Stimulated activated CD8-positive, alpha-beta memory T cell treated with anti-CD3 and anti-CD28 coated beads, Interleukin-2, amount 100 ng/mL, for 48 hours (primary cell): ENCODE results near the gene PPP4R1.

Experiments
- DNase-seq, 2 donors: peaks; one replicate each; pipeline ENCODE4 v3.0.0-alpha.2; 2020; ENCODE audit warnings: low read depth in 2 of 2

Gene PPP4R1

DNA sequence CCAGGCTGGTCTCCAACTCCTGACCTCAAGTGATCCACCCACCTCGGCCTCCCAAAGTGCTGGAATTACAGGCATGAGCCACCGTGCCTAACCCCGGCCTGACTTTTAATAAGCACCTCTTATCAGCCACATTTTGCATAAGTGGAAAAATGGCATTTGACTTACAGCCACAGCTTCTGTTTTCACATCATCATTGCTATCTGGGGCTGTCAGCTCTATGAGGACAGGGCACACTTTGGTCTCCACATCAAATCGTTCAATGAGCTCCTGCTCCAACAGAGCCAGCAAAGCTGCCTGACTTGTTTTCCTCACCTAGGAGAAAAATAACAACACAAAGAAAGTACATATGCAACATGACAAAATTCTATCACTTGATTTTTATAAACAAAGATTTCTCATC is 26.4 kb downstream of the PPP4R1 start:
- no peak for DNase-seq

DNA sequence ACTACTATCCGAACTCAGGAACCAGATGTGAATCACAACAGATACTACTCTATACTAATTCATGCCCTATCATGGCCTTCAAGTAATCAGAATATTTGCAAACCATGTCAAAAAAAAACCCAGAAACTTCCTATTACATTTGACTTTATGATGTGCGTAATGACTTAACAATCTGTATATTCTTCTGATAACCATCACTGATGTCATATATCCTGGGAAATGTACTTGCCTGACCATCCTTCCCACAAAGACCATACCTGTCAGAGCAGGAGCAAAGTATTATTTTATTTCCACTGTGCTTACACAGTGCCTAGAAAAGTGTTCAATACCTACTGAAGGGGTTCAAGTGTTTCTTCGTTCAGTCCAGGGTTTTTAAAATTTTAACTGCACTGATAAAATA is 27.5 kb downstream of the PPP4R1 start:
- no peak for DNase-seq

DNA sequence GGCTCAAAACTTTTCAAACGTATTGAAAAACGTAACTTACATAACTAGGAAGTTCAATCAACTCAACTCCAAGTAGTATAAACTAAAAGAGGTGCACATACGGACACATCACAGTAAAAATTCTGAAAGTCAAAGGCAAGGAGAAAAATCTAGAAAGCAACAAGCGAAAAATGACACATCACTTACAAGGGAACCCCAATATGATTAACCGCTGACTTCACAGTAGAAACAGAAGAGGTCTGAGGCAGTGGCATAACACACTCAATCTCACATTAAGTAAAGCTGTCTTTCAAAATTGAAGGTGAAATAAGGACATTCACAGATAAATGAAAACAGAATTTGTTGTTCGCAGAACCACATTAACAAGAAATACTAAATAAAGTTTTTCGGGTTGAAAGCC is 32.7 kb downstream of the PPP4R1 start:
- no peak for DNase-seq

DNA sequence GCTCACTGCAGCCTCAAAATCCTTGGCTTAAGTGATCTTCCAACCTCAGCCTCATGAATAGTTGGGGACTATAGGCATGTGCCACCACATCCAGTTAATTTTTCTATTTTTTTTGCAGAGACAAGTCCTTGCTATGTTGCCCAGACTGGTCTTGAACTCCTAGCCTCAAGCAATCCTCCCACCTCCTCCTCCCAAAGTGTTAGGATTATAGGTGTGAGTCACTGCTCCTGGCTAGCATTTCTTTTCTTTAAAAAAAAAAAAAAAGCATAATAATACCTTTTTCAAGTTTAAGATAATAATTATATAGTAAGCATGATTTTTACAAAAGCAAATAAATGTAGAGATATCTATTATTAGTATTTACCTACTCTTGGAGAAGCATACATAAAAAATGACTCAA is 36.1 kb downstream of the PPP4R1 start:
- no peak for DNase-seq

DNA sequence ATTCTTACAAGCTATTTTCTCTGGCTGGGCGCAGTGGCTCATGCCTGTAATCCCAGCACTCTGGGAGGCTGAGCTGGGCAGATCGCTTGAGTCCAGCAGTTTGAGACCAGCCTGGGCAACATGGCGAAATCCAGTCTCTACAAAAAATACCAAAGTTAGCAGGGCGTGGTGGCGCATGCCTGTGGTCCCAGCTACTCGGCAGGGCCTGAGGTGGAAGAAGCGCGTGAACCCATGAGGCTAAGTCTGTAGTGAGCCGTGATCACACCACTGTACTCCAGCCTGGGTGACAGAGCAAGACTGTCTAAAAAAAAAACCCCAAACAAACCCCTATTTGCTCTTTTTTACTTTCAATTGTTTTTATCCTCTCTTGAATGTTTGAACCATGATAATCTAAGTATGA is 37.0 kb downstream of the PPP4R1 start:
- no peak for DNase-seq

DNA sequence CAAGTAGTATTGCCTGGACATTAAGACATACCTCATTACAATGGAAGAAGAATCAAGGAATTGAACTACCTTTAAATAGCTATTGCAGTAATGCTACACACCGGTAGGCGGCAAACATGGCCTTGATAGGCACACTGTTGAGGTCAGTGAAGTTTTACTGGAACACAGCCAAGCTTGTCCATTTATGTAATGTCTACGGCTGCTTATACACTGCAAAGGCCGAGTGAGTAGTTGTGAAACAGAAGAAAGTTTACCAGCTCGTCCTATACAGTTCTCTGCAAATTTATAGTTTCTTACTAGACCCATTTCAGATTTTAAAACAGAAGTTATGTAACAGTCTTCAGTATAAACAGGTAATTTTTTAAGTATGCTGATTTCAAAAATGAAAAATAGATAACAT is 38.8 kb downstream of the PPP4R1 start:
- DNase-seq, result peak in 1 of 2 donors; percentile 2

DNA sequence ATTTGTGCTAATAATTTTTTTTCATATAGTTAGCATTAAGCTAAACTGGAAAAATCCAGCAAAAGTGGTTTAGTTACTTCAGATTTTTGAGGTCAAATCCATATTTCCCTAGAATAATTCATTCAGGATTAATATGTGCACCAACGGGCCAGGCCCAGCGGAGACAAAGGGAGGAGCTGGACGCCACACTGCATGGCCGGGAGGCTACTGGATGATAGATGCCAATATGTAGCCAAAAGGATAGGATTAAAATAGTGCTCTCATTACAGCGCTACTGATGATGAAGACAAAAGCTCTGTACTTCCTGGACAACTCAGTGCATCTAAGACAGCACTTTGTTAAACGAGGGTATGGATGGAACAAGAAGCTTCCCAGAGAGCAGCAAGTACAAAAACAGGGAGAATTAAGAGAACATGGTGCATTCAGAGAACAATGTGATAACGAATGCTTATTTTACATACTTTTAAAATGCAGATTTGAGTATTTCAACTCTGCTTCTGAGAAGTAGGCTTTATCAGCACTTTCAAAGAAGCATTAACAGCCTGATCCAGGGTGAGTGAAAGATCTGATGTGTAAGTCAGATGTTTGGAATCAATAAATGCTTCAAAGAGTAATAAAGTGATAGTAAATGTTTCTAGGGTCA is 39.8 kb downstream of the PPP4R1 start:
- DNase-seq, result no peak

DNA sequence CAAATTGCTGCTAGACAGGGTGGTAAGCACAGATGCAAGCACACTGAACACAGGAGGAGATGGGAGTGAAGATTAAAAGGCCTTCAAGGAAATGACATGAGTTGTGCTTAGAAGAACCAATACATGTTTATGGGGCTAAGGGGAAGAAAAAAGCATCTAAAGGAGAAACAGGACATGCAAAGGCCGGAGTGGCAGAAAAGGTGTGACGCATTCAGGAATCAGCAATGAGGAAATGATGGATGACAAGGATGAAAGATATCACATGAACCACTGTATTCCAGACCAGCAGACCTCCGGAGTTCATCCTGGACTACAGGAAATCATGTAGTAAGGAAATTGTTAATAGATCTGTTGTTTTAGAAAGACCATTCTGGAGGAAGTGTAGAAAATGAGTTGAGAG is 42.8 kb downstream of the PPP4R1 start:
- no peak for DNase-seq

DNA sequence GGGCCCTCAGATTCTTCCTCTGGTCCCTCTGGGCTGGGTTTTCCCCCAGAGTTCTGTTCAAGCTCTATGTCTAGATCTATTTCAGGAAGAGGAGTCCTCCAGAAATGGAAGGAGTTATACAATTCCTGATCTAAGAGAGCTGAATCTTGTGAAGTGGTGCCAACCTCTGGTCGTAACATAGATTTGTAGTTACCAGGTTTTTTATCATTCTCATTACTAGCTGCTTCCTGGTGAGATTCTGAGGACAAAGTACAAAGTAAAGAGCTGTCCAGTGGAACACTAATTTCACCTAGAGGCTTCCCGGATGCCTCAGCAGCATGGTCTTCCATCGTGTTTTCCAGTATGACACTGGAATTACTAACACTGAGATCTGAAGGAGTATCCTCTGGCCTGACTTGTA is 44.1 kb downstream of the PPP4R1 start:
- no peak for DNase-seq

DNA sequence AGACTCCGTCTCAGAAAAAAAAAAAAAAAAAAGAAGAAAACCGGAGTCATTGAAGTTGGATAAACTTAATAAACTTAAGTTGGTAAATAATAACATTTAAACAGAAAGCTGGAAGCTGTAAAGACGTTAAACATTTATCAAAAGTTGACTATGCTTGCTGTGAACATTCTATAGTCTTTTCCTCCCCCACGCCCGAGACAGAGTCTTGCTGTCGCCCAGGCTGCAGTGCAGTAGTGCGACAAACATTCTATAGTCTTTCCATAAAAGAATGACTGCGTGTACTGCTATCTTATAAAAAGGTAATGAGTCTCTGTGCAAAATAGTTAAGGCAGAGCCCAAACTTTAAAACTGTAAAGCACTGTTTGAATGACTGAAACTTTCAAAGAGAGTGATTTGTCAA is 45.2 kb downstream of the PPP4R1 start:
- no peak for DNase-seq

DNA sequence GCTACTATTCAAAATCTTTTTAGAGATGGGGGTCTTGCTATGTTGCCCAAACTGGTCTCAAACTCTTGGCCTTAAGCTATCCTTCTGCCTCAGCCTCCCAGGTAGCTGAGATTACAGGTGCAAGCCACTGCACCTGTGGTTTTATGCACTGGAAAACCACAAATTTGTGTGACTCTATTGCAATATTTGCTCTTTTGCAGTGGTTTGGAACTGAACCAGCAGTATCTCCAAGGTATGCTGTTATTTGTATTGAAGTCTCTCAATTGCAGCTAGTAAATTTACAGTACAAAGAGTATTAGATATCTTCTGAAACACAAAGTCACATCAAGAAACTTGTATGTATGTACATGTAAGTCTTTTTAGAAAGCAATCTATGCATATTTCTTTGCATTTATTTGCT is 46.2 kb downstream of the PPP4R1 start:
- no peak for DNase-seq

DNA sequence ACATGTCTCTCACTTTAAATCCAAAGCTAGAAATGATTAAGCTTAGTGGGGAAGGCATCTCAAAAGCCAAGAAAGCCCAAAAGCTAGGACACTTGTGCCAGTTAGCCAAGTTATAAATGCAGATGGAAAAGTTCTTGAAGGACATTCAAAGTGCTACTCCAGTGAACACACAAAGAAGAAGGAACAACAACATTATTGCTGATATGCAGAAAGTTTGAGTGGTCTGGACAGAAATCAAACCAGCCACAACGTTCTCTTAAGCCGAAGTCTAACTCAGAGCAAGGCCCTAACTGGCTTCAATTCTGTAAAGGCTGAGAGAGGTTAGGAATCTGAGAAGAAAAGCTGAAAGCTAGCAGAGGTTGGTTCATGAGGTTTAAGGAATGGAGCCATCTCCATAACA is 49.0 kb downstream of the PPP4R1 start:
- no peak for DNase-seq

DNA sequence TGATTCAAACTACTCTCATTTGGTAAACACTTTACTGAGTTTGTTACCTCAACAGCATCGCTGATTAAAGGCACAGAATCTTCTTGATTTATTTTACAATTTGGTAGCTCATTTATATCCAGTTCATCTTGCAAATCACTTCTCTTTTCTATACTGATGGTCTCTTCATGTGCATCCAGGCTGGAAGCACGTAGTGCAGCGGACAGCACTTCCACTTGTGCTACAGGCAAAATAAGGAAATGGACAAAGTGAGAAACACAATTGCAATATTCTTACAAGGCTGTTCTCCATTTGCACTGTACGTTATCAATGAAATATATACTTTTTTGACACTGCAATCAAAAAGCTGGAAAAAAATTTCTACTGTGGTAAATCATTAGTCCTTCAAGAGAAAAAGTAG is 51.0 kb downstream of the PPP4R1 start:
- no peak for DNase-seq

DNA sequence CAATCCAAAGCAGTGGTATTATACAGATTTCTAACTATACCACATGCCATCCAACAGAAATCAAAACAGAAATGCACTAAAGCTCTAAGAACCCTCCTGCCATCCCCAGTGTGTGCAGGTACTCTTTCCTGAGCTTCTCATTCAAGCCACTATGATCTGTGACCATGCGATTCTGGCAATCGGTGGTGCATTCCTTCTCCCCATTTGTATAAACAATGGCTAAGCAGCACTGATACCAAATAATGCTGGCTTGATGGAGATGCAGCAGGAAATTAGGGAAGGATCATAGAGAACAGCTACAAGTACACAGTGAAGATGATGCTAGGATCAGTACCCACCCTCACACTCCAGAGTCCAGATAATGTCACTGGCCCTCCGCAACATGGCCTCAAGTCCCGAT is 51.8 kb downstream of the PPP4R1 start:
- no peak for DNase-seq

DNA sequence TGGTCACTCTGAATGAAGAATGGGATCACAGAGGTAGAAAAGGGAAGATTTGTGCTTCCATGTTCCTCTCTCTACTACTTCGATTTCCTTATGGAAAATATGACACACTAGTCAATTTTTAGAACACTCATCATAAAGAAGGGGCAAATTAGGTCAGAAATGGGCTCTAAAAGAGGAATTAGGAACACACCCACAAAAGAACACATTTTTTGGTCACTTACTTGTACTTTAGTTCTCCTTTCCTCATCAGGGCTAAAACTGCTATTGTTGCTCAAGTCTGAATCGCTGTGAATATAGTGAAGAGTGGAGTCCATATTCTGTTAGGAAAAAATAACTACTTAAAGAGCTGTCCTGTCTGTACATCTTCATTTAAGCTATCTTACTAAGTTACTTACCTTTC is 52.6 kb downstream of the PPP4R1 start:
- no peak for DNase-seq

DNA sequence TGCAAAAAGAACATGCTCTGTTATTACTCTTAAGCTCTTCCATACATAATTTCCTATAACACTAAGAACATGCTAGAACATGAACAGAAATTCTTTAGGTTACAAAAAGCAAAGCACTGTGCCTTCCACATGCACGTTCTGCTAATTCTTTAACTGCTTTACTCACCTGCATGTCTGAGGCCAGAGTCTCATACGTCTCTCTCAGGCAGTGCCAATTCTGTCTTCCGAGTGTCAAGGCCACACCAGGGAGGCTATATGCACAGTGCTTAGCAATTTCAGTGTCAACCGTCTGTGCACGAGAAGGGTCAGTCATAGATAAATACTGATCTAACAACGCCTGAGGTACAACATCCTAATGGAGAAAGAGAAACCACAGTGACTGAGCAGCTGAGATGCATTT is 55.1 kb downstream of the PPP4R1 start:
- DNase-seq, result no peak

DNA sequence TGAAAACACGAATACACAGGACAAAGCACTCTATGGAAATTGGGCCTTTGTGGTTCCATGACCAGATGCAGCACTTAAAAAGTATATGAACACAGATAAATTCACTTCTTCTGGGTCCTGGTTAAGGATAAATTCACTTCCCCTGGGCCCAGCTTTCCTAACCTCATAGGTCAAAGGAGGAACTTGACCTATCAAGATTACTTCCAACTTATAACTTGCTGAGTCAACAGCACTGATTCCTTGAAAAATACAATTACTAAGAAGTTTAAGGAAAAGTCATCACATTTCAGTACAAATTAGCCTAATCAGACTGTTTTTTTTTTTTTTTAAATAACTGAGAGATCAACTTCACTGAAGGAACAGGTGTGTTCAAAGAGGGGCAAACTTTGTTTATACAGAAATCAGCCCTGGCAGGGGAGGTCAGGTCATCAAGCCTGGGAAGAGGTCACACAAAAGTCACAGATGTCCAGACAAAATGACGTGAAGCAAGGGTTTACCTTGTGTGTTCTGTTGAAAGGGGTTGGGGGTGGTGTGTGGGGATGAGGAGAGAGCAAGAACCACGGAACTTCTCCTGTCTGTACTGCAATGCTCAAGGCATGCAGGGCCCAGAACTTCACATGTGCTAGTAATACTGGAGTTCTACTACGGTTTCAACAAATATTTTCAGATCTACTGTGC is 55.8 kb downstream of the PPP4R1 start:
- DNase-seq, result no peak

DNA sequence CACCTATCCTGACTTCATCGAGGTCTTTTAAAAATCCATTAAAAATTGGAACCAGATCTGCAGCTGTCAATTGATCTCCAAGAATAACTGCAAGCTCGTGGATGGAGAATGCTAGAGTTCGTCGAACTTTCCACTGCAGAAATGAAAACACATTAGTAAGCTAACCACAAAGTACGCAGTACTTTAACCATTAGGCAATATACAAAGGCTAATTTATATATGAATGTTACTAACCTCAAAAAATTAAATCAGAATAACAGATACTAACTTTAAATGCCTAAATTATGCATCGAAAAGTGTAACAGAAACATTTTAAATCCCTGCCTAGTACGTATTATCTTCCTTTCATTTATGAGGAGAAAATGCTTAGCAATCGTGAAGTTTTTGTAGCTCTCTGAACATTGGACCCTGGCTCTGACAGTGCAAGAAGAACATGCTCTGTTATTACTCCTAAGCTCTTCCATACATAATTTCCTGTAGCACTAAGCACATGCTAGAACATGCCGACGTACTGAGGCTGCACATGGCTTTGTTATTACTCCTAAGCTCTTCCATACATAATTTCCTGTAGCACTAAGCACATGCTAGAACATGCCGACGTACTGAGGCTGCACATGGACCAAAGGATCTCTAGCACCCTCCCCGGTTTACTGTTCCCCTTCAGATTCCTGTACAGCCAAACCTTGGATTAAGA is 57.0 kb downstream of the PPP4R1 start:
- DNase-seq, result no peak

DNA sequence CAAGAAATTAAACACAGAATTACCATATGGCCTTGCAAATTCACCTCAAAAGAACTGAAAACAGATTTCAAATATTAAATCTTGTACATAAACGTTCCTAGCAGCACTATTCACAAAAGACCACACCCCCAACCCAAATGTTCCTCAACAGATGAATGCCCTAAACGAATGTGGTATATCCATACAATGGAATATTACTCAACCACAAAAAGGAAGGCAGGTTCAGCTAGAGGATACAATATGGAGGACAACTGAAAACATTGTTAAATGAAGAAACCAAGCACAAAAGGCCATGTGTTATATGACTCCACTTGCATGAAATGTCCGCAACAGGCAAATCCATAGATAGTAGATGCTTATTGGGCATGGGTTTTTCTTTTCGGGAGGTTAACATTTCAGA is 61.7 kb downstream of the PPP4R1 start:
- no peak for DNase-seq

DNA sequence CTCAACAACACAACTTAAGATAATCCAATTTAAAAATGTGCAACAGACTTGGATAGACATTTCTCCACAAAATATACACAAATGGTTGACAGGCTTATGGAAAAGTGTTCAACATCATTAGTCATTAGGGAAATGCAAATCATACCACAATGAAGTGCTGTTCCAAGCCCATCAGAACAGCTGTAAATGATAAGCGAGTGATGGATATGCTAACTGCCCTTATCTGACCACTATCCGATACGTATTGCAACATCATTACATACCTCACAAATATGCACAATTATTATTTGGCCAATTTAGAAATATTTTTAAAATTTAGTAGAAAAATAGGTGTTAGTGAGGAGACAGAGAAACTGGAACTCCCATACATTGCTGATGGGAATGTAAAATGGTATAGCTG is 62.2 kb downstream of the PPP4R1 start:
- DNase-seq, result no peak

DNA sequence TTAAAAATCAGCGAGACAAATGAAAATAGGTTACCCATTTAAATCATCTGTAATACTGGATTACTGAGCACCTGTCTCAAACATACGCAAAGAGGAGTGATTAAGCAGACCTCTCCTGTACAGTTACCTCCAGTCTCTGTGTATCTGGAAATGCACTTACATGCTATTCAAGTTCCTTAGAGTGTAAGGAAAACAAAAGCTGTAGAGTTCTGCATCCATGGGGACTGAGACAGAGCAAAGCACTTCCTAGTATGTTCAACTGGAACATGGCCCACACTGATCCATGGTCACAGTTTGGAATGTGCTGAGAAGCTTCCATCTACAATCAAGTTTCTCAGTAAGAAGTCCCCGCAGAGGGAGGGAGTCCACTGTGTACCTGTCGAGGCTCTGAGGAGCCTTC is 63.9 kb downstream of the PPP4R1 start:
- no peak for DNase-seq

DNA sequence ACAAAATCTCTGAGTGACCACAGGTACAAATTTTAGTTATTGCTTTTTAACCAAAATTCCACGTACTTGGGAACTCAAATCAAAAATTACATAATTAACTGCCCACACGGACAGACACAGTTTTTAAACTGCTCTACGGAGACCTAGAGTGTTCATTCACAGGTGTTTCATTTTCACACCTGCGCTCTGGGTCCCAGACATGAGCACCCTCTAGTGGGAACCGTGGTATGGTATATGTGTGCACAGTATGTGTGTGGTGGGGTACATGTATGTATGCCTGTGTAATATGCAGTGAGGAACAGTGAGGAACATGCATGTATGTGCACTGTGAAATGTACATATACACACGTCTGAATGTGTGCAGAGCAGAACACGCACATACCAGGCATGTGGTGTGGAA is 65.0 kb downstream of the PPP4R1 start:
- no peak for DNase-seq

DNA sequence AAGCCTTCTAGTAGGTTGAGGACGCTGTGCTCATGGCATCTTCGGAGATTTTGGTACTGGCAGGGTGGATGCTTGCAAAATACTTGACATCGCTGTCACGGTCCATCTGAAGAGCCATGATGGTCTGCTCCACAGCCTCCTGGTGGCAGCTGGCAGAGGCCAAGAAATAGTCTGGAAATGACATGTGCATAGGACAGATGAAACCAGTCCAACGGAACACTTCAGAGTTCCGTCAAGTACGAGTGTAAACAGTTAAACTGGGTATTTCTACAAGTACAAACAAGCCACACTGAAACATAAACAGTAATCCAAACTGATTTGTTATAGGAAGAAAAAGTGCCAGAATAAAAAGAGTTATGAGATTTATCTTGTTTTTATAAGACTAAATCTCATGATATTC is 66.6 kb downstream of the PPP4R1 start:
- DNase-seq, result no peak
